Central memory CD8-positive, alpha-beta T cell (primary cell): ENCODE measurements around the gene AHNAK2.
A peak's percentile ranks its signal among the peaks of the same experiment; 100 is the strongest.

Experiments used
- ATAC-seq: fragments of 150-1000 bp; cut with Tn5 transposase; replicated peaks from 2 replicates; pipeline ENCODE4 v1.10.0; 2022; ENCODE audit warnings: mild to moderate bottlenecking, moderate FRiP score, moderate number of reproducible peaks; ENCODE audit not compliant: poor library complexity, severe bottlenecking; ENCODE audit errors: extremely low read depth
- DNase-seq, 2 donors: peaks; one replicate each; pipeline ENCODE4 v3.0.0; 2021; ENCODE audit warnings: low spot score in 2 of 2
- H3K27ac Mint-ChIP-seq: one replicate; pipeline ENCODE4 v1.8.0; 2022; ENCODE audit warnings: low read depth, mild to moderate bottlenecking, moderate library complexity, mixed read lengths
- H3K27me3 Mint-ChIP-seq: one replicate; pipeline ENCODE4 v1.8.0; 2022; ENCODE audit warnings: mixed read lengths
- H3K36me3 Mint-ChIP-seq: one replicate; pipeline ENCODE4 v1.8.0; 2022; ENCODE audit warnings: mild to moderate bottlenecking, moderate library complexity, mixed read lengths; ENCODE audit not compliant: insufficient read depth
- H3K4me1 Mint-ChIP-seq: one replicate; pipeline ENCODE4 v1.8.0; 2022; ENCODE audit warnings: mixed read lengths
- H3K4me3 Mint-ChIP-seq: one replicate; pipeline ENCODE4 v1.8.0; 2022; ENCODE audit warnings: mild to moderate bottlenecking, moderate library complexity, mixed read lengths
- H3K9me3 Mint-ChIP-seq: one replicate; pipeline ENCODE4 v1.8.0; 2022; ENCODE audit warnings: mixed read lengths

Gene AHNAK2

GRCh38 chr14:105019861-105020814 is 42.0 kb upstream of the AHNAK2 start:
- peak overlapping the region; percentile 90 for H3K4me3 Mint-ChIP-seq
- H3K36me3 Mint-ChIP-seq = peaks cover 25% of the 10 kb centered on the region

DNA sequence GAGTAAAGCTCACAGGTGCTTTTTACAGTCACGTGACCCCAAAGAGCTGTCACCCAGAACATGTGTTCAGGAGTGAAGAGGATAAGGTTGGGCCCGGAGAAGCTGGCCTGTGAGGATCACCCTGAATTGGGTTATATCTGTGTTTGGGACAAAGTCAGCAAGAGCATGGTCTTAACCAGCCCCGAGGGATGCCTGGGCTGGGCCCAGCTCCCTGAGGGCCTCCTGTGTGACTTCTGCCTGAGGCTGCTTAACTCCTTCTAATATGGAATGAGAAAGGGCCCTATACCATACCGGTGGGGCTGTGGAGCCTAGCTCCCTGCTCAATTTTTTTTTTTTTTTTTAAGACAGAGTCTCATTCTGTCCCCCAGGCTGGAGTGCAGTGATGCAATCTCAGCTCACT is 40.2 kb upstream of the AHNAK2 start:
- Mint-ChIP-seq H3K9me3 (no peaks in the 10 kb centered on the region), H3K4me1 (peaks cover 72% of the 10 kb centered on the region), H3K27me3 (no peaks in the 10 kb centered on the region), H3K36me3 (peaks cover 24% of the 10 kb centered on the region), H3K4me3 (peak overlapping the region; percentile 90), H3K27ac (peak overlapping the region; percentile 94)
- no peak for DNase-seq
- ATAC-seq = no peak

More at GRCh38 chr14:105019861-105020814, 42.0 kb upstream of the AHNAK2 start:
- peak; percentile 54 for ATAC-seq
- Mint-ChIP-seq H3K27me3 (no peaks in the 10 kb centered on the region), H3K4me1 (peaks cover 54% of the 10 kb centered on the region), H3K9me3 (no peaks in the 10 kb centered on the region), H3K27ac (peak overlapping the region; percentile 94)
- DNase-seq = peak; percentile 55 to 80

GRCh38 chr14:105015905-105016304 is 37.7 kb upstream of the AHNAK2 start:
- ATAC-seq = no peak

DNA sequence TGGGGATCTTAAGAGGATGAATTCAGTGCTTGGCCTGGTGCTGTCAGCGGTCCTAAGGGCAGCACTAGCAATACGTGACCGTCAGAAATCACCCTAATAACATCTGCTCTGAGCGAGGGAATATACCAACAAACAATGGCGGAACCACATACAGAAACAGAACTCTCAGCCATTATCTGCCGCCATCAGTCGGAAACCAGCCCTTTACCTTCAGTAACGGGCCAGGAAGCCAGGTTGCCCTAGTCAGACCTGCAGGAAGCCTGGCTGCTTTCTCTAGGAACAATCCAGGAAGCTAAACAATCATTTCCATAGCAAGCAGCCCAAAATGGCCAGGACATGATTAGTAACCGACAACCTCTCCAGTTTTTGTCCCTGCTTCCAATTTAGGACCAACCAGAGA is 37.1 kb upstream of the AHNAK2 start:
- H3K27ac Mint-ChIP-seq = peak overlapping the region; percentile 78
- peak; percentile 55 for ATAC-seq
- H3K36me3 Mint-ChIP-seq = peaks cover 25% of the 10 kb centered on the region
- H3K4me3 Mint-ChIP-seq = peak overlapping the region; percentile 90
- no peaks in the 10 kb centered on the region for H3K9me3 Mint-ChIP-seq
- peaks cover 78% of the 10 kb centered on the region for H3K4me1 Mint-ChIP-seq
- DNase-seq = peak in 1 of 2 donors; percentile 20
- no peaks in the 10 kb centered on the region for H3K27me3 Mint-ChIP-seq

More at GRCh38 chr14:105015905-105016304, 37.7 kb upstream of the AHNAK2 start:
- Mint-ChIP-seq H3K9me3 (no peaks in the 10 kb centered on the region), H3K27me3 (no peaks in the 10 kb centered on the region), H3K4me3 (peak overlapping the region; percentile 90), H3K36me3 (peaks cover 23% of the 10 kb centered on the region), H3K27ac (peak overlapping the region; percentile 78), H3K4me1 (peaks cover 78% of the 10 kb centered on the region)
- no peak for DNase-seq

GRCh38 chr14:105014631-105015030 is 36.5 kb upstream of the AHNAK2 start:
- no peaks in the 10 kb centered on the region for H3K9me3 Mint-ChIP-seq
- H3K36me3 Mint-ChIP-seq = peaks cover 26% of the 10 kb centered on the region
- peaks cover 73% of the 10 kb centered on the region for H3K4me1 Mint-ChIP-seq
- DNase-seq = no peak
- peak overlapping the region; percentile 90 for H3K4me3 Mint-ChIP-seq
- peak overlapping the region; percentile 78 for H3K27ac Mint-ChIP-seq
- no peaks in the 10 kb centered on the region for H3K27me3 Mint-ChIP-seq
- no peak for ATAC-seq

GRCh38 chr14:105014032-105014431 is 35.9 kb upstream of the AHNAK2 start:
- Mint-ChIP-seq H3K36me3 (peaks cover 27% of the 10 kb centered on the region), H3K9me3 (no peaks in the 10 kb centered on the region), H3K27me3 (no peaks in the 10 kb centered on the region), H3K4me3 (peak overlapping the region; percentile 90), H3K27ac (peak overlapping the region; percentile 78), H3K4me1 (peaks cover 67% of the 10 kb centered on the region)
- DNase-seq (no peak), ATAC-seq (no peak)

DNA sequence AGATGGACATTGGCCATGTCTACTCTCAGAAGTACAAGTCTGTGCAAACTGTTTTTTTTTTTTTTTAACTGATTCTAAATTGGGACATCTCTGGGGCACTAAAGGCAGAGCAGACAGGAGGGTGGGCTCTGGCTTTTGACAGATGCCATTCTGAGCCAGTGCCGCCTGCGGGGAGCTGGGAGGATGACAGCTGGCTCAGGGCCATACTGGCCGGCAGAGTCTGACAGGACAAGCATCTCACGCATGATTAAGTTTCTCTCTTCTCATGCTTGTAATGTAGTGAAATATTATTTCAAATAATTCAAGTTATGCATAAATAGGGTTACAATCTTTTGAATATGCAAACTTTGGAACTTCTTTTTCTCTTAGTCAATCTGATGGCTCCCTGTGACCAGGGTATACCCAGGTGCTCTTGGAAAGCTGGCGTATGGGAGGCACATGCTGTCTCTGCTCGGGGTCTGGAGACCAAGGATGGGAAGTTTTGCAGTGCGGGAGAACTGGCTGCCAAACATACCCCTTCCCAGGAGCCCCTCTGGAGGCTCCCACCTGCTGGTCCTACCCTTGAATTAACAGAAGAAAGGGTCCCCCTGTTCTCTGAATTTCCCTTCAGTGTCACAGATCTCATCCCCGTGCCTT is 35.1 kb upstream of the AHNAK2 start:
- no peak for DNase-seq
- peaks cover 61% of the 10 kb centered on the region for H3K4me1 Mint-ChIP-seq
- H3K4me3 Mint-ChIP-seq = peak overlapping the region; percentile 90

GRCh38 chr14:105012171-105012985 is 34.2 kb upstream of the AHNAK2 start:
- ATAC-seq = no peak
- no peak for DNase-seq
- H3K27ac Mint-ChIP-seq = no peak overlapping the region
- peaks cover 27% of the 10 kb centered on the region for H3K36me3 Mint-ChIP-seq
- H3K4me3 Mint-ChIP-seq = peak overlapping the region; percentile 90
- H3K9me3 Mint-ChIP-seq = no peaks in the 10 kb centered on the region
- no peaks in the 10 kb centered on the region for H3K27me3 Mint-ChIP-seq
- H3K4me1 Mint-ChIP-seq = peaks cover 52% of the 10 kb centered on the region

More for the DNA sequence above, 35.1 kb upstream of the AHNAK2 start:
- ATAC-seq = no peak
- Mint-ChIP-seq H3K9me3 (no peaks in the 10 kb centered on the region), H3K27ac (peak overlapping the region; percentile 78), H3K27me3 (no peaks in the 10 kb centered on the region), H3K36me3 (peaks cover 28% of the 10 kb centered on the region)

DNA sequence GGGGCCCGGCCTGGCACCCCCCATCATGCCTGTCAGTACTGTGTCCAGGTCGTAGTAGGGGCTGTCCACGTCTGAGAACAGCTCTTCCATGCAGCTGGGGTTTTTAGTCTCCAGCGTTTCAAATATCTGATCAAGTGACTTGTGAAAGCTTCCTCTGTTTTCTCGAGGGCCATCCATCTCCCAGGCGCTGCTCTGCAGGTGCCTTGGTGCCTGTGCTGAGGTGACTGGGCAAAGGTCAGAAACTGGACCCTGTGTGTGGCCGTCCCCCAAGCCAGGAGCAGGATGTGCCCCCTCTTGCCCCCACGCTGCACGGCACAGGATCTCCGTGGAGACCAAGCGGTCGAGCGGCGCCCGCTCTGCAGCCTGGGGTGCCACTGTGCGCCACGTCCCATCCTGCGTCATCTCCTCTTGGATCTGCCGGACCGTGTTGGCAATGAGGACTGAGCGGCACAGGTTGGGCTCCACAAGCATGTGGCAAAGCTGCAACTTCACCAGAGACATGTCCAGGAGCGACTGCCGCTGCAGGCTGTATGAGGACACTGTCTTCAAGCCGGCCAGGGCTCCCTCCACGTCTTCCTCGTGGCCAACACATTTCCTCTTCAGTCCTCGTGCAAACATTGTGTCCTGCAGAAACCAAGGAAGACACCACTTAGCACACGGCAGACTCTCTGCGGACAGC is 33.3 kb upstream of the AHNAK2 start:
- no peaks in the 10 kb centered on the region for H3K9me3 Mint-ChIP-seq
- ATAC-seq (no peak), DNase-seq (no peak)
- peaks cover 45% of the 10 kb centered on the region for H3K4me1 Mint-ChIP-seq
- no peak overlapping the region for H3K4me3 Mint-ChIP-seq
- no peaks in the 10 kb centered on the region for H3K27me3 Mint-ChIP-seq
- peaks cover 29% of the 10 kb centered on the region for H3K36me3 Mint-ChIP-seq
- H3K27ac Mint-ChIP-seq = no peak overlapping the region

GRCh38 chr14:105010891-105011291 is 32.7 kb upstream of the AHNAK2 start:
- H3K27me3 Mint-ChIP-seq = no peaks in the 10 kb centered on the region
- peaks cover 31% of the 10 kb centered on the region for H3K36me3 Mint-ChIP-seq
- DNase-seq (no peak), ATAC-seq (no peak)
- peaks cover 40% of the 10 kb centered on the region for H3K4me1 Mint-ChIP-seq
- H3K4me3 Mint-ChIP-seq = no peak overlapping the region
- H3K27ac Mint-ChIP-seq = no peak overlapping the region
- H3K9me3 Mint-ChIP-seq = no peaks in the 10 kb centered on the region

GRCh38 chr14:105010106-105010505 is 31.9 kb upstream of the AHNAK2 start:
- Mint-ChIP-seq H3K36me3 (peaks cover 30% of the 10 kb centered on the region), H3K4me1 (peaks cover 32% of the 10 kb centered on the region), H3K4me3 (no peak overlapping the region), H3K27ac (no peak overlapping the region), H3K27me3 (no peaks in the 10 kb centered on the region), H3K9me3 (no peaks in the 10 kb centered on the region)
- DNase-seq (no peak), ATAC-seq (no peak)
